Ammon's horn (tissue), 1 donor: ENCODE data around the gene ZNF316.
"Not testable (repeated sequence)": the region's sequence is repeated elsewhere in the genome, so short reads cannot be mapped to it uniquely, and the experiment has no call there.

ENCODE experiments used
- DNase-seq: peaks from one replicate; pipeline ENCODE4 v3.0.0-alpha.2; 2016; ENCODE audit warnings: low spot score

Gene ZNF316

GRCh38 chr7:6647080-6647479 lies 10.0 kb downstream of the ZNF316 start:
- no peak for DNase-seq

GRCh38 chr7:6647541-6647940 lies 10.4 kb downstream of the ZNF316 start:
- DNase-seq = no peak

GRCh38 chr7:6648066-6648814 lies 11.1 kb downstream of the ZNF316 start:
- DNase-seq = no peak

- no peak for DNase-seq
Measured at GRCh38 chr7:6648815-6649104, 11.6 kb downstream of the ZNF316 start.

- DNase-seq = no peak
Measured at GRCh38 chr7:6649241-6649961, 12.3 kb downstream of the ZNF316 start.

GRCh38 chr7:6650086-6650485 lies 13.0 kb downstream of the ZNF316 start:
- DNase-seq = no peak

- no peak for DNase-seq
Measured at GRCh38 chr7:6650521-6651011, 13.4 kb downstream of the ZNF316 start.

- DNase-seq = peak; percentile 1
Measured at GRCh38 chr7:6651851-6652445, 14.8 kb downstream of the ZNF316 start.

- DNase-seq = no peak
Measured at GRCh38 chr7:6652446-6653011, 15.4 kb downstream of the ZNF316 start.

GRCh38 chr7:6653071-6654003 lies 16.2 kb downstream of the ZNF316 start:
- no peak for DNase-seq

- no peak for DNase-seq
Measured at GRCh38 chr7:6654113-6654841, 17.2 kb downstream of the ZNF316 start.

GRCh38 chr7:6654842-6655610 lies 17.9 kb downstream of the ZNF316 start:
- no peak for DNase-seq

- DNase-seq = no peak
Measured at GRCh38 chr7:6655636-6656385, 18.7 kb downstream of the ZNF316 start.

GRCh38 chr7:6656413-6656812 lies 19.3 kb downstream of the ZNF316 start:
- DNase-seq = no peak

- no peak for DNase-seq
Measured at GRCh38 chr7:6658618-6659345, 21.7 kb downstream of the ZNF316 start.

GRCh38 chr7:6670851-6671250 lies 33.7 kb downstream of the ZNF316 start:
- DNase-seq = not testable (repeated sequence)

- no peak for DNase-seq
Measured at GRCh38 chr7:6675807-6676405, 38.8 kb downstream of the ZNF316 start.

- no peak for DNase-seq
Measured at GRCh38 chr7:6680146-6680545, 43.0 kb downstream of the ZNF316 start.
